Bronchial epithelial cell (primary cell): ENCODE data around the gene NAGPA. TPM values are rescaled to one million over a fixed set of nuclear protein-coding genes. Genes with fewer than 3 reads are reported as not detected.
A peak's percentile ranks its signal among the peaks of the same experiment; 100 is the strongest.

Experiments
- DNase-seq: peaks from one replicate; pipeline ENCODE4 v3.0.0-alpha.2; 2010; ENCODE audit warnings: low read depth
- FAIRE-seq: peaks from 2 replicates; lab custom pipeline; 2011; peaks lifted over from hg19 to GRCh38; lab: Jason Lieb, UNC
- H3K27me3 ChIP-seq: 2 replicates; pipeline ENCODE4 v1.5.1; 2011; ENCODE audit warnings: low read length; ENCODE audit not compliant: control insufficient read depth, insufficient read depth
- H3K36me3 ChIP-seq: 2 replicates; pipeline ENCODE4 v1.5.1; 2011; ENCODE audit warnings: low read length; ENCODE audit not compliant: control insufficient read depth, insufficient read depth
- H3K4me3 ChIP-seq: 2 replicates; pipeline ENCODE4 v1.5.1; 2011; ENCODE audit warnings: mild to moderate bottlenecking, low read depth, low read length, control low read depth
- CTCF ChIP-seq: IDR thresholded peaks from 2 replicates; pipeline ENCODE4 v1.5.1; 2011; ENCODE audit warnings: mild to moderate bottlenecking, moderate library complexity, low read length, control low read depth, inconsistent platforms; ENCODE audit not compliant: insufficient read depth, severe bottlenecking
- total RNA-seq: library from RNA; depleted of rRNA; stranded (reverse); fragments of >200 nt; gene quantifications from 2 replicates; pipeline ENCODE4 v1.2.1, GENCODE V29; 2014

Gene NAGPA
- total RNA-seq, 1 donor from 2014 or later: 9.7 TPM

- peak overlapping the region; percentile 70 for H3K4me3 ChIP-seq
- no peak for FAIRE-seq
- H3K36me3 ChIP-seq: peaks cover 2% of the 10 kb centered on the region
- DNase-seq: no peak
- no peaks in the 10 kb centered on the region for H3K27me3 ChIP-seq
- TF ChIP-seq CTCF: no peak
Observed at GRCh38 chr16:5034167-5034523, 410 bp upstream of the NAGPA start.

DNA sequence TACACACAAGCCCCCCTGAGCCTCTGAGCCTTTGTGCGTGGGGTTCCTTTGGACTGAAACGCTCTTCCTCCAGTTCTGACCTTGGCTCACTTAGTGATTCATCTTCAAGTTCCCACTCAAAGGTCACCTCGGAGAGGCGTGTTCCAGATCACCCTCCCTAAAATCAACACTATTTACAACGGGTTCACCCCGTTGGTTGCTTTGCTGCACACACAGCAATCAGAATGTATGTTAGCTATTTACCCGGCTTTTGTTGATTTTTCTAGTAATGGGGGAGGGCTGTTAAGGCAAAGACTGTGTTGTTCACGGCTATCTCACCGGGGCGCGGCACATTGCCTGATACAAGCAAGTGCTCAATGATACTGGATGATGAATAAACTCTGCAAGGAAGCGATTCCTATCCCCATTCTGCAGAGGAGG lies 977 bp downstream of the NAGPA start:
- Histone ChIP-seq H3K4me3 (peak overlapping the region; percentile 70), H3K36me3 (peaks cover 2% of the 10 kb centered on the region), H3K27me3 (no peaks in the 10 kb centered on the region)
- DNase-seq (no peak), FAIRE-seq (no peak)
- no peak for TF ChIP-seq CTCF

- H3K4me3 ChIP-seq: no peak overlapping the region
- DNase-seq: no peak
- FAIRE-seq: no peak
- H3K36me3 ChIP-seq: peaks cover 2% of the 10 kb centered on the region
- TF ChIP-seq CTCF: no peak
- no peaks in the 10 kb centered on the region for H3K27me3 ChIP-seq
Observed at GRCh38 chr16:5031601-5032000, 2.1 kb downstream of the NAGPA start.

DNA sequence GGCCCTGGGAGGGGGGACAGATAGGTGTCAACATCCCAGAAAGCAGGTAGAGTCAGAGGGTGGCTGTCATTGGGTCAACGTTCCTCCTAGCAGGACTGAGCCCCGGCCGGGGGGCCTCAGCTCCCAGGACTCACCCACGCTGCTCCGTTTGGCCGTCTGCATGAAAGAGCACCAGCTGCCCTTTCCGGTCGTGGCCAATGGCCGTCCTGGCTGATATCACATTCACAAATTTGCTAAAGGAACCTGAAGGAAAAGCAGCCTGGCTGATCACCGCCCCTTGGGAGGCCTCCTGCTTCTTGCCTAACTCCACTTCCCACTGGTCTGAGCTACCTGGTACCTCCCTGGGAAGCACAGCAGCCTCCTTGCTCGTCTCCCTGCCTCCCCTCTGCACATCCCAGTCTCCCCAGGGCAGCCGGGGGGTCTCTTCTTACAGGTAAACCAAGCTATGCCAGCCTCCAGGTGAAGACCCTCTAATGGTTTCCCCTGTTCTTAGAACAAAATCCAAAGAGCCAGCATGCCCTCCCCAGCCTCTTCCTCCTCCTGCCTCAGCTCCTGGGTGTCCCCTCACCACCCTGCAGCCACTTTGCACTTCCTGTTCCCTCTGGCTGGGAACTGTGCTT lies 3.4 kb downstream of the NAGPA start:
- H3K27me3 ChIP-seq: no peaks in the 10 kb centered on the region
- no peak overlapping the region for H3K4me3 ChIP-seq
- DNase-seq (no peak), FAIRE-seq (no peak)
- no peak for TF ChIP-seq CTCF
- peaks cover 2% of the 10 kb centered on the region for H3K36me3 ChIP-seq

- no peak for FAIRE-seq
- no peaks in the 10 kb centered on the region for H3K27me3 ChIP-seq
- DNase-seq: no peak
- H3K4me3 ChIP-seq: no peak overlapping the region
- peaks cover 2% of the 10 kb centered on the region for H3K36me3 ChIP-seq
- TF ChIP-seq CTCF: no peak
Observed at GRCh38 chr16:5028950-5029475, 4.7 kb downstream of the NAGPA start.
